Chondrocyte (in vitro differentiated cells): ENCODE results near the gene SLC9A9. TPM values are rescaled to one million over a fixed set of nuclear protein-coding genes. Genes with fewer than 3 reads are reported as not detected.

ENCODE experiments used
- DNase-seq: peaks from one replicate; pipeline ENCODE4 v3.0.0; 2021; ENCODE audit warnings: mixed read lengths, low spot score
- H3K27ac Mint-ChIP-seq: one replicate; pipeline ENCODE4 v1.8.0; 2021; ENCODE audit warnings: mild to moderate bottlenecking, moderate library complexity, mixed read lengths; ENCODE audit not compliant: unreplicated experiment
- H3K27me3 Mint-ChIP-seq: 2 replicates; pipeline ENCODE4 v1.8.0; 2021; ENCODE audit warnings: low read depth, mixed read lengths
- H3K36me3 Mint-ChIP-seq: 2 replicates; pipeline ENCODE4 v1.8.0; 2021; ENCODE audit warnings: low read depth, mixed read lengths
- H3K4me1 Mint-ChIP-seq: 2 replicates; pipeline ENCODE4 v1.8.0; 2021; ENCODE audit warnings: low read depth, mild to moderate bottlenecking, mixed read lengths
- H3K4me3 Mint-ChIP-seq: one replicate; pipeline ENCODE4 v1.8.0; 2021; ENCODE audit warnings: mild to moderate bottlenecking, moderate library complexity, mixed read lengths; ENCODE audit not compliant: unreplicated experiment
- H3K9me3 Mint-ChIP-seq: 2 replicates; pipeline ENCODE4 v1.8.0; 2021; ENCODE audit warnings: low read depth, mixed read lengths
- CTCF ChIP-seq: fragments of 200-600 bp; sonication (generic); IDR thresholded peaks from 2 replicates; pipeline ENCODE4 v1.5.0; 2021; ENCODE audit warnings: antibody characterized with exemption, mild to moderate bottlenecking, moderate library complexity
- total RNA-seq: library from RNA; stranded (reverse); gene quantifications from 3 replicates; pipeline ENCODE4 v1.2.1, GENCODE V29; 2021

SLC9A9 gene
- total RNA-seq, 1 donor from 2014 or later: 2.6 TPM

- H3K4me3 Mint-ChIP-seq: no peak overlapping the region
- no peaks in the 10 kb centered on the region for H3K4me1 Mint-ChIP-seq
- DNase-seq: no peak
- H3K9me3 Mint-ChIP-seq: peaks cover 28% of the 10 kb centered on the region
- H3K36me3 Mint-ChIP-seq: peaks cover 4% of the 10 kb centered on the region
- no peak for TF ChIP-seq CTCF
- no peaks in the 10 kb centered on the region for H3K27me3 Mint-ChIP-seq
- H3K27ac Mint-ChIP-seq: no peak overlapping the region
Measured at GRCh38 chr3:143455480-143455879, 392.8 kb downstream of the SLC9A9 start.

GRCh38 chr3:143450632-143451031, 397.6 kb downstream of the SLC9A9 start:
- DNase-seq: no peak
- H3K36me3 Mint-ChIP-seq: peaks cover 1% of the 10 kb centered on the region
- peaks cover 9% of the 10 kb centered on the region for H3K9me3 Mint-ChIP-seq
- H3K4me3 Mint-ChIP-seq: no peak overlapping the region
- no peak for TF ChIP-seq CTCF
- H3K4me1 Mint-ChIP-seq: no peaks in the 10 kb centered on the region
- H3K27ac Mint-ChIP-seq: no peak overlapping the region
- H3K27me3 Mint-ChIP-seq: no peaks in the 10 kb centered on the region

DNA sequence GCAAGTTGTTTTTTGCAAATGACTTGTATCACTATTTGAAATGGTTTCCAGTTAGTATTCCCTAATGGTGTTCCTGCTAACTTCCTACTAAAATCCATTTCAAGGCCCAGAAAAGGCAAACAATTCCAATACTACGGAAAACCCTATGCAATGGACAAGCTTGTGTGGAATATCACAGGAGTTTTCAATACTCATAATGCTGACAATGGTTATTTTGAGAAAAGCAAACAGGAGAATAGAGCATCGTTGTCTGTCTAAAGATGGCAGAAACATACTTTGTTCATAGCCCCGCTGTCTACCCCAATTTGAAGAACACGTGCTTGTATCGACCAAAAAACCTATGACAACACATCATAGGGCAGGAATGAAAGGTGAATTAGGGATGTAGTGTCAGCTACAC, 400.8 kb downstream of the SLC9A9 start:
- Mint-ChIP-seq H3K27ac (no peak overlapping the region), H3K4me3 (no peak overlapping the region), H3K9me3 (peaks cover 4% of the 10 kb centered on the region), H3K36me3 (no peaks in the 10 kb centered on the region), H3K27me3 (no peaks in the 10 kb centered on the region), H3K4me1 (peaks cover 25% of the 10 kb centered on the region)
- no peak for TF ChIP-seq CTCF
- no peak for DNase-seq

GRCh38 chr3:143445118-143445517, 403.1 kb downstream of the SLC9A9 start:
- no peak for DNase-seq
- H3K27me3 Mint-ChIP-seq: no peaks in the 10 kb centered on the region
- H3K27ac Mint-ChIP-seq: no peak overlapping the region
- peaks cover 25% of the 10 kb centered on the region for H3K4me1 Mint-ChIP-seq
- H3K4me3 Mint-ChIP-seq: no peak overlapping the region
- H3K9me3 Mint-ChIP-seq: peaks cover 4% of the 10 kb centered on the region
- TF ChIP-seq CTCF: no peak
- H3K36me3 Mint-ChIP-seq: no peaks in the 10 kb centered on the region

GRCh38 chr3:143443851-143444331, 404.4 kb downstream of the SLC9A9 start:
- peak overlapping the region; percentile 86 for H3K27ac Mint-ChIP-seq
- H3K9me3 Mint-ChIP-seq: peaks cover 4% of the 10 kb centered on the region
- no peaks in the 10 kb centered on the region for H3K27me3 Mint-ChIP-seq
- TF ChIP-seq CTCF: no peak
- H3K4me1 Mint-ChIP-seq: peaks cover 25% of the 10 kb centered on the region
- DNase-seq: no peak
- H3K4me3 Mint-ChIP-seq: no peak overlapping the region
- no peaks in the 10 kb centered on the region for H3K36me3 Mint-ChIP-seq
